Liver (tissue), 3 donors: ENCODE measurements around the gene BANK1.

Source experiments
- ATF3 ChIP-seq: IDR thresholded peaks from 2 replicates; pipeline ENCODE4 v1.6.1; 2016; ENCODE audit warnings: antibody characterized with exemption
- CTCF ChIP-seq: fragments of 150-350 bp; IDR thresholded peaks from 2 replicates; pipeline ENCODE4 v1.5.1; 2017; ENCODE audit warnings: improper control_type of control experiment, low read depth, low read length; ENCODE audit not compliant: missing input control
- FOXA1 ChIP-seq: IDR thresholded peaks from 2 replicates; pipeline ENCODE4 v1.6.1; 2016; ENCODE audit warnings: antibody characterized with exemption
- GABPA ChIP-seq, 2 donors: IDR thresholded peaks in 1 of 2; conservative IDR thresholded peaks in 1 of 2; 2 replicates each; pipeline ENCODE4 v1.6.1; 2016; ENCODE audit warnings: antibody characterized with exemption in 2 of 2, mild to moderate bottlenecking in 1 of 2, moderate library complexity in 1 of 2
- HNF4A ChIP-seq, 2 donors: conservative IDR thresholded peaks; 2 replicates each; pipeline ENCODE4 v1.6.1; 2016; ENCODE audit warnings: antibody characterized with exemption in 2 of 2, mild to moderate bottlenecking in 2 of 2
- HNF4G ChIP-seq: IDR thresholded peaks from 2 replicates; pipeline ENCODE4 v1.6.1; 2016; ENCODE audit warnings: antibody characterized with exemption
- JUND ChIP-seq, 2 donors: IDR thresholded peaks; 2 replicates each; pipeline ENCODE4 v1.6.1; 2016; ENCODE audit warnings: antibody characterized with exemption in 2 of 2
- MAX ChIP-seq: IDR thresholded peaks from 2 replicates; pipeline ENCODE4 v1.6.1; 2016; ENCODE audit warnings: antibody characterized with exemption
- RAD21 ChIP-seq, 2 donors: IDR thresholded peaks; 2 replicates each; pipeline ENCODE4 v1.6.1; 2016; ENCODE audit warnings: antibody characterized with exemption in 2 of 2, mild to moderate bottlenecking in 2 of 2
- REST ChIP-seq: IDR thresholded peaks from 2 replicates; pipeline ENCODE4 v1.6.1; 2016; ENCODE audit warnings: antibody characterized with exemption, mild to moderate bottlenecking
- SP1 ChIP-seq: IDR thresholded peaks from 2 replicates; pipeline ENCODE4 v1.6.1; 2018; ENCODE audit warnings: antibody characterized with exemption, mild to moderate bottlenecking
- TAF1 ChIP-seq: conservative IDR thresholded peaks from 2 replicates; pipeline ENCODE4 v1.6.1; 2016; ENCODE audit warnings: antibody characterized with exemption, mild to moderate bottlenecking
- YY1 ChIP-seq: IDR thresholded peaks from 2 replicates; pipeline ENCODE4 v1.6.1; 2016; ENCODE audit warnings: antibody characterized with exemption, mild to moderate bottlenecking
- ZBTB33 ChIP-seq: IDR thresholded peaks from 2 replicates; pipeline ENCODE4 v1.6.1; 2016; ENCODE audit warnings: antibody characterized with exemption
- donor health status: healthy.
- donor health status: healthy.

- TF ChIP-seq GABPA (IDR thresholded peaks at IDR 0.05 in 1 of 2, conservative IDR thresholded peaks at IDR 0.05 in 1 of 2) (no peak), SP1 (no peak), CTCF (no peak), FOXA1 (no peak), YY1 (no peak), REST (no peak), MAX (no peak), RAD21 (IDR thresholded peaks at IDR 0.05) (no peak), JUND (IDR thresholded peaks at IDR 0.05) (no peak), ATF3 (no peak), HNF4A (conservative IDR thresholded peaks at IDR 0.05) (no peak), TAF1 (no peak), ZBTB33 (no peak), HNF4G (no peak)
These were observed 157.5 kb downstream of the BANK1 start for GRCh38 chr4:101948055-101948454.
